ENCODE data around the gene ARHGAP8. TPM values are rescaled to one million over a fixed set of nuclear protein-coding genes. Genes with fewer than 3 reads are reported as not detected.

Gene ARHGAP8
- total RNA-seq, 2 experiments from 2014 or later: not detected

DNA sequence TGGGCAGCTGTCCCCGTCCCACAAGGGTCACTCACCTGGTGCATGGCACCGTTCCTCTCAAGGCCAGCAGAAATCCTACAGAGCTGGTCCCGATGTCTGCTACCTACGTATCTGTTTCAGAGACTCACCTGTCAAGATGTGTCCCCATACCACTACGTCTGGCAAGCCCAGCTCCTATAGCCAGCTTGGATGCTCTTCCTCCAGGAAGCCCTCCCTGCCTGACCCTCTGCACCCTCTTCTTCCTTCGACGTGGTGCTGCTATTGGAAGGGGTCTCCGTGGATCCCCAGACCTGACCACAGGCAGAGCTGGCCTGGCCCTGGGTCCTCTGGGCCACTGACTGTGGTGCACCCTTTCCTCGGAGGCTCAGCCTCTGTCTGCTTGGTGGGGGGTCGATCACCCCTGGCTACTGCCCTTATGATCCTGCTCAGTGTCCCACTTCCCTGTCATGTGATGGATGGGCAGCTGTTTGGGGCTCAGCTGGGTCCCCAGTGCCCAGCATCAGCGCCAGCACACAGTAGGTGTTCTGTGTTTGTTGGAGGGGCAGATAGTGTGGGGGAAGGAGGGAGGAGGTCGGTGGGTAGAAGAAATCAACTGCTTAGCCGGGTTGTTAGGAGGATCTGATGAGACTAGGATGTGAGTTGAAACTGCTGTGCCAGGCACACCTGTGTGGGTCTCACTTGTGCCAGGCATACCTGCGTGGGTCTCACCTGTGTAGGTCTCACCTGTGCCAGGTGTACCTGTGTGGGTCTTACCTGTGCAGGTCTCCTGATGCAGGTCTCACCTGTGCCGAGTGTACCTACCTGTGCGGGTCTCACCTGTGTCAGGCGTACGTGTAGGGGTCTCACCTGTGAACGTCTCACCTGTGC lies 21.7 kb upstream of the ARHGAP8 start:
- intact Hi-C loops (cut with micrococcal nuclease; ENCODE audit: unreplicated experiment): no loop called here
- no peak for DNase-seq (ENCODE audit: low spot score)
- BruUV-seq (replicated peaks): no TSS peak
- Histone ChIP-seq H3K4me2 (ENCODE audit: low read length) (no peak overlapping the region), H2AFZ (ENCODE audit: low read length) (no peak overlapping the region), H3K79me2 (ENCODE audit: insufficient read depth, low read depth, low read length) (no peaks in the 10 kb centered on the region), H4K20me1 (ENCODE audit: insufficient read depth, low read length) (no peaks in the 10 kb centered on the region), H3K4me3 (ENCODE audit: low read depth, low read length, poor library complexity, severe bottlenecking) (no peak overlapping the region), H3K9me3 (ENCODE audit: low read length) (no peaks in the 10 kb centered on the region), H3K9me2 (ENCODE audit: insufficient read depth, low read length) (no peaks in the 10 kb centered on the region), H3K36me3 (ENCODE audit: insufficient read depth, low read length) (no peaks in the 10 kb centered on the region), H3K27ac (ENCODE audit: low read depth, low read length, poor library complexity, severe bottlenecking) (no peak overlapping the region), H3K4me1 (ENCODE audit: insufficient read depth, low read length, poor library complexity, severe bottlenecking) (no peaks in the 10 kb centered on the region)
- ChIA-PET CTCF (ENCODE audit: unreplicated experiment) (no interaction called here), POLR2A (no interaction called here)
- TF ChIP-seq, protein P1, sequence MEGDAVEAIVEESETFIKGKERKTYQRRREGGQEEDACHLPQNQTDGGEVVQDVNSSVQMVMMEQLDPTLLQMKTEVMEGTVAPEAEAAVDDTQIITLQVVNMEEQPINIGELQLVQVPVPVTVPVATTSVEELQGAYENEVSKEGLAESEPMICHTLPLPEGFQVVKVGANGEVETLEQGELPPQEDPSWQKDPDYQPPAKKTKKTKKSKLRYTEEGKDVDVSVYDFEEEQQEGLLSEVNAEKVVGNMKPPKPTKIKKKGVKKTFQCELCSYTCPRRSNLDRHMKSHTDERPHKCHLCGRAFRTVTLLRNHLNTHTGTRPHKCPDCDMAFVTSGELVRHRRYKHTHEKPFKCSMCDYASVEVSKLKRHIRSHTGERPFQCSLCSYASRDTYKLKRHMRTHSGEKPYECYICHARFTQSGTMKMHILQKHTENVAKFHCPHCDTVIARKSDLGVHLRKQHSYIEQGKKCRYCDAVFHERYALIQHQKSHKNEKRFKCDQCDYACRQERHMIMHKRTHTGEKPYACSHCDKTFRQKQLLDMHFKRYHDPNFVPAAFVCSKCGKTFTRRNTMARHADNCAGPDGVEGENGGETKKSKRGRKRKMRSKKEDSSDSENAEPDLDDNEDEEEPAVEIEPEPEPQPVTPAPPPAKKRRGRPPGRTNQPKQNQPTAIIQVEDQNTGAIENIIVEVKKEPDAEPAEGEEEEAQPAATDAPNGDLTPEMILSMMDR (conservative IDR thresholded peaks at IDR 0.05; ENCODE audit: low read length): no peak
- TF ChIP-seq EZH2phosphoT487 (IDR thresholded peaks at IDR 0.05; ENCODE audit: borderline replicate concordance, low read depth, low read length): no peak

DNA sequence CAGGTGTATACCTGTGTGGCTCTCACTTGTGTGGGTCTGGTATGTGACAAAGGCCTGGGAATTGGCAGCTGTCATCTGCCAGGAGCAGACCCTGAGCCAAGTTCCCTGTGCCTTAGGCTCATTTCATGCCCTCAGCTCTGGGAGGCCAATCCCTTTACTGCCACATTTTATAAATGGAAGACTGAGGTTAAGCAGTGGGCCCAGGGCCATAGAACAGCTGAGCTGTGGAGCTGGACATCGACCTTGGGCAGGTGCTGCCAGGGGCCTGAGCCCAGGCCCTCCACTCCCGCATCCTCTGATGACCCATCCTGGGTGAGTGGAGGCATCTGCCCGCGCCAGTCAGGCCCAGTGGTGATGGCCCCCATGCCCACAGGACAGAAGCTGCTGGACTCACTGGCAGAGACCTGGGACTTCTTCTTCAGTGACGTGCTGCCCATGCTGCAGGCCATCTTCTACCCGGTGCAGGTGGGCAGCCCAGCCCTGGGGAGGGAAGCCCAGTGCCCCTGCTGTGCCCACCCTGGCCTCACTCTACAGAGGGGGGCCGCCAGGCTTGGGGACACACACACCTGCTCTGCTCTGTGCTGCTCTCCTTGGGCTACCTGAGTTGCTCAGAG lies 20.9 kb upstream of the ARHGAP8 start:
- Histone ChIP-seq H3K9me2 (ENCODE audit: insufficient read depth, low read length) (no peaks in the 10 kb centered on the region), H3K4me3 (ENCODE audit: low read depth, low read length, poor library complexity, severe bottlenecking) (no peak overlapping the region), H3K27ac (ENCODE audit: low read depth, low read length, poor library complexity, severe bottlenecking) (no peak overlapping the region), H2AFZ (ENCODE audit: low read length) (no peak overlapping the region), H3K36me3 (ENCODE audit: insufficient read depth, low read length) (no peaks in the 10 kb centered on the region), H3K79me2 (ENCODE audit: insufficient read depth, low read depth, low read length) (no peaks in the 10 kb centered on the region), H3K9me3 (ENCODE audit: low read length) (no peaks in the 10 kb centered on the region), H4K20me1 (ENCODE audit: insufficient read depth, low read length) (no peaks in the 10 kb centered on the region), H3K4me1 (ENCODE audit: insufficient read depth, low read length, poor library complexity, severe bottlenecking) (no peaks in the 10 kb centered on the region), H3K4me2 (ENCODE audit: low read length) (no peak overlapping the region)
- no peak for TF ChIP-seq EZH2phosphoT487 (IDR thresholded peaks at IDR 0.05; ENCODE audit: borderline replicate concordance, low read depth, low read length)
- TF ChIP-seq, protein P1 (conservative IDR thresholded peaks at IDR 0.05; ENCODE audit: low read length): no peak
- BruUV-seq (replicated peaks): no TSS peak
- intact Hi-C loops (cut with micrococcal nuclease; ENCODE audit: unreplicated experiment): no loop called here
- ChIA-PET POLR2A (no interaction called here), CTCF (ENCODE audit: unreplicated experiment) (no interaction called here)
- no peak for DNase-seq (ENCODE audit: low spot score)

DNA sequence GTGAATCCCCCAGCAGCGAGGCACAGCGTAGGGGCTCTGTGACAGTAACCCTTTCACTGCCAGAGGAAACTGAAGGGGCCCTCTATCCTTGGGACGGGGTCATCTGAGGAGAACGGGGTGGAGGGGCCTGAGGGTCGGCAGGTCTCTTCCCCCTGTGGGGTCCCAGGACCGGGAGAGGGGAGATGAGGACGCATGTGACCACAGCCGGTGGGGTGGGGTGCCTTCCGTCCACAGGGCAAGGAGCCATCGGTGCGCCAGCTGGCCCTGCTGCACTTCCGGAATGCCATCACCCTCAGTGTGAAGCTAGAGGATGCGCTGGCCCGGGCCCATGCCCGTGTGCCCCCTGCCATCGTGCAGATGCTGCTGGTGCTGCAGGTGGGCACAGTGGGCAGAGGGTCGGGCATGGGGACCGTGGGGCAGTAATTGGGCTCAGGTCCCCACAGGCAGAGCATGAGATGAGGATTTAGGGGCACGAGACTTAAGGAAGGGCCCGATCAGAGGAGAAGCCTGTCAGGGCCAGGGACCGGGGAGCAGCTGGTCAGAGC lies 20.3 kb upstream of the ARHGAP8 start:
- H3K79me2 ChIP-seq (ENCODE audit: insufficient read depth, low read depth, low read length): no peaks in the 10 kb centered on the region
- no peak for TF ChIP-seq EZH2phosphoT487 (IDR thresholded peaks at IDR 0.05; ENCODE audit: borderline replicate concordance, low read depth, low read length)
- TF ChIP-seq, protein P1 (conservative IDR thresholded peaks at IDR 0.05; ENCODE audit: low read length): no peak
- ChIA-PET POLR2A (no interaction called here), CTCF (ENCODE audit: unreplicated experiment) (no interaction called here)
- no TSS peak for BruUV-seq (replicated peaks)
- no peak overlapping the region for H2AFZ ChIP-seq (ENCODE audit: low read length)
- no peaks in the 10 kb centered on the region for H4K20me1 ChIP-seq (ENCODE audit: insufficient read depth, low read length)
- H3K27ac ChIP-seq (ENCODE audit: low read depth, low read length, poor library complexity, severe bottlenecking): no peak overlapping the region
- H3K36me3 ChIP-seq (ENCODE audit: insufficient read depth, low read length): no peaks in the 10 kb centered on the region
- no peaks in the 10 kb centered on the region for H3K9me3 ChIP-seq (ENCODE audit: low read length)
- no peaks in the 10 kb centered on the region for H3K4me1 ChIP-seq (ENCODE audit: insufficient read depth, low read length, poor library complexity, severe bottlenecking)
- no peak overlapping the region for H3K4me3 ChIP-seq (ENCODE audit: low read depth, low read length, poor library complexity, severe bottlenecking)
- no peaks in the 10 kb centered on the region for H3K9me2 ChIP-seq (ENCODE audit: insufficient read depth, low read length)
- DNase-seq (ENCODE audit: low spot score): no peak
- H3K4me2 ChIP-seq (ENCODE audit: low read length): no peak overlapping the region
- intact Hi-C loops (cut with micrococcal nuclease; ENCODE audit: unreplicated experiment): no loop called here
